DMS53 (cell line): Measurements from ENCODE around the gene LINS1.

Source experiments
- DNase-seq: peaks from one replicate; lab custom pipeline; 2025; lab: John Stamatoyannopoulos, UW

The LINS1 gene

DNA sequence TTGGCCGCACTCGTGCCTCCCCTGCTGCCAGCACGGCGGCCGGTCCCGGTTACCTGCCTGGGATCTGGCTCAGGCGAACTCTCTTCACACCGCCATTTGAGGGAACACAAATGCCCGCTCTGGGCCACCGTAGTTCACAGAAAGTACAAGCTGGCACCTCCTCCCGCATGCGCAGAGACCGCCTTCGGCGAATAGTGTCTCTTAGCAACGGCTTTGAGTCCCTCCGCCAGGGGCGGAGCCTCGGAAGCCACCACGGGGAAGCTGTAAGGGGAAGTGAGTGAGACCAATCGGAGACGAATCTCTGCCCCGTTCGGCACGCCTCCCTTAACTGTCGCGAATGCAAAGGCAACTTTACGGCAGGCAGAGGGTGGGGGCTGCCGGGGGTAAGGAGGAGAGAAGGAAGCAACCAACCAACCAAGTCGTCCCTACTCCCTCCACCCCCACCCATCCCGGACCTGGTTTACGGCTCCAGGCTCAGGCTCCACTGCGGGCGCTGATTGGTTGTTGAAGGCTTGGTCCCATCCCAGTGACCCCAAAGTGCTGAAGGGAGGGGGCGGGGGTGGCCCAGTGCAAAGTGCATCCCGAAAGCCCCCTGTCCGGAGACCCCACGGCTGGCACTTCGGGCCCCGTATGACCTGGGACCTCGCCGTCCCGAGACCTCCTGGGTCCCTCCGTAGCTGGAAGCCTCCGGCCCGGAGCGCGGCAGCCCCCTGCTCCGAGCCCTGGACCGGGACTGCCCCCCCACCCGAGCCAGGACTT lies at the start of gene LINS1, which contains the start of gene ASB7:
LINS1 (minus strand) TSS at position 121 of the 759 bp plus-strand sequence. CDS start 21,342 bp downstream, outside the sequence.
ASB7 (plus strand) TSS at position 526 of the 759 bp plus-strand sequence. CDS start 9,628 bp downstream, outside the sequence.
- peak; percentile 99 for DNase-seq

DNA sequence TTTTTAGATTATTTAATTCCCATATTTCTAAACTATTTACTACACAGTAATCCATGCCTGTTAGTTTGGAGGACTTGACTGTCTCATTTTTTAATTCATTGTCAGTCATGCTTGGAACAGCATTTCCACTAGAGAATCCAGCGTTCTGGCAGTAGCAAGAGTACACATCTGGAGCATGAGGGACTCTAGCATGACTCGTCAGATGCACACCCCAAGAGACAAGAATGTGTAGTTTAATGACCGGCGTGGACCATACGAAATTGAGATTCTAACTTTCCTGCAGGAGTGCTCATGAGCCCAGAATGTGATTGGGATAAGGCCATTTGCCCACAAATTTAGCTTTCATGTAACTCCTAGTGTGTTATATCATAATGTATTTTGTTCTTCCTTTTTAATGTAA lies 49.3 kb upstream of the LINS1 start:
- no peak for DNase-seq

- peak; percentile 21 for DNase-seq
These were observed 48.7 kb upstream of the LINS1 start for GRCh38 chr15:100650685-100651084.

DNA sequence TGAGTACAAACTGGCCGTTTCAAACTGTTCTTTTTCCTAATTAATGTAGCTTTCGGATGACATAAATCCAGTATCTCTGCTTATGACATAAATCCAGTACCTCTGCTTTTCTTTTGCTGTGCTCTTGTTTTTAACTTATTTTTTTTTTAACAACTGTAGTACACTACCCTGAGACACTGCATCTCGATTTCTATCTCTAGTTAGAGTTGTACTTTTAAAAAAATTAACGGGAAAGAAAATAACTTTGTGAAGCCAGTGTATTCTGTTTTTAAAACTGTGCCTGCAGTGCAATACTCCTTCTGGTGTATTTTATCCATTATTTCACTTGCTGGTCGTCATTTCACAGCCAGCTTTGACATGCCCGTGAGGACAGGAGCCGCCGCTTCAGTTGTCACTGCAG lies 47.0 kb upstream of the LINS1 start:
- no peak for DNase-seq

DNA sequence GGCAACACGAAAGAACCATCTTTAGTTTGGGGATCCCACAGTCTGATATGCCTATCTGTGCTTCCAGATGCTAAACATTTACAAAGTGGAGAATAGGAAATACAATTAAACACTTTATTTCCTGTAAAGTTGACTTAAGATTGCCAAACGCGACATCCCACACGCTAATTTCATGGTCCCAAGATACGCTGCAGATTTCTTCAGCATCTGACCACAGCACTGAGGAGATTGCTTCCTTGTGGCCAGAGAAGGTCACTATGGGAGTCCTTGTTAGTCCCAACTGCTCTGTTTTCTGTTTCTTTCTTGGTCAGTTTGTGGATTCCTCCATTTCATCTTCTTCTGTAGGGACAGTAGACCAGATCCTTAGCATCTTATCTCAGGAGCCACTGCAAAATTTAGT lies 43.7 kb upstream of the LINS1 start:
- DNase-seq = no peak

DNA sequence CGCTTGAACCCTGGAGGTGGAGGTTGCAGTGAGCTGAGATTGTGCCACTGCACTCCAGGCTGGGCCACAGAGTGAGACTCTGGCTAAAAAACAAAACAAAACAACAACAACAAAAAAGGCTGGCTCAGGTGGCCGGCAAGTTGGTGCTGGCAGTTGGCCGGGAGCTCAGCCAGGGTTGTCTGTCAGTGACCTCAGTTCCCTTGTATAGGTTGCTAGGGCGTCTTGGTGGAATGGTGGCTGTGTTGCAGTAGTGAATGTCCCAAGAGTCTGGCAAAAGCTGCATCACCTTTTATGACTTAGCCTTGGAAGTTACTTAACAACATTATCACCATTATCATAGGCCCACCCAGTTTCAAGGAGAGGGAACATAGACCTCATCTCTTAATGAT lies 41.0 kb upstream of the LINS1 start:
- DNase-seq = no peak

DNA sequence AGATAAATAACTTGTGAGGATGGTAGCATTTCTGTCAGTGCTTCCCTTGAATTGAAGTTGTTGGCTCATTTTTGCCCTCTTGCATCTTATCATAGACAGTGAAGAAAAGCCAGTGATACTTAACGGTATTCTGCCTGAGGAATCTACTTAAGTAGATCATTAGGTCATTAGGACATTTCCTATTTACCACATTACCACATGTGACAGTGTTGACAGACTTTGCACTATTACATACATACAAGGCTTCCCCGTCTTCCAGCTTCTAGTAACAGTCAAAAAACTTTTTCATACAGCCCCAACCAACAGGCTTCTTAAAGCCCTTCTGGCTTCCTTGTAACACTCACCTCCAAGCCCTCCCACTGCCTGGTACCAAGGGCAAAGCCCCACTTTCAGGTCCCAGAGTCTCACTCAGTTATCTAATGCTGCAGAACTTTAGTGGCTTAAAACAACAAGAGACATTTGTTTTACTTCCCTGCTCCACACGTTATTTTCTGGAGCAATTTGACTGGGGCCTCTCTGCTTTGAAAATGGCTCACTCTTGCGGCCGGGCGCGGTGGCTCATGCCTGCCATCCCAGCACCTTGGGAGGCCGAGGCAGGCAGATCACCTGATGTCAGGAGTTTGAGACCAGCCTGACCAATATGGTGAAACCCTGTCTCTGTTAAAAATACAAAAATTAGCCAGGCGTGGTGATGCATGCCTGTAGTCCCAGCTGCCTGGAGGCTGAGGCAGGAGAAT lies 40.4 kb upstream of the LINS1 start:
- DNase-seq = no peak

- no peak for DNase-seq
These were observed 36.3 kb upstream of the LINS1 start for GRCh38 chr15:100638177-100638730.

GRCh38 chr15:100635406-100636071 lies 33.6 kb upstream of the LINS1 start:
- DNase-seq = no peak

DNA sequence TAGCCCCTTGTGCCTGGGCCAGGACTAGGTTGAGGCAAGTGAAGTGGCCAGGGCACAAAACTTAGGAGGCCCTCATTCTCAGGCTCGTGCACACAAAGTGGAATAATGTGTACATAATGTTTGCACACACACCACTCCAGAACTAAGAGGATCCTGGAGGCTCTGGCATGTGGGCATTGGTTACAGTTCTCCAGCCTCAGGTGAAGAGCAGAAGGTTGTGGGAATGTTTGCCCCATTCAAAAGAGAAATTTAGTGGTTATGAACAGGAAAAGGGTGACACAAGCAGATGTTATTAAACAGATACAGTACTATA lies 31.7 kb upstream of the LINS1 start:
- DNase-seq = peak; percentile 50

DNA sequence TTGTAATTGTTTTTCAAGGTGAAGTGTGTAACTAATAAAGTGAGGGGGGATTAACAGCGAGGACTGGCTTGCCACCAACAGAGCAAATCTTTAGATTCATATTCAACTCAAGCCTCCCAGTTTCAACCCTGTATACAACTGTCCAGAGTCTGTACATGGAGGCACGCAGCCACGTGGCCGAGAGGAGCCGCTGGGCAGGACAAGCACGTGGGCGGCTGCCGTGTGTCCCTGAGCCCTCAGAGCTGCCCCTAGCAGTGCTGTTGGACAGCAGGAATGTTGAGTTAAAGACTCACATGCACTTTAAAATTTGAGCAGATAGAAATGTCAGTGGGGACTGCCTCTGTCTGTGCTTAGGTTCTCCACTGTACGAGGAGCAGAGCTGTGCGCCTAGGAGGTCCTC lies 29.8 kb upstream of the LINS1 start:
- DNase-seq = no peak

- no peak for DNase-seq
These were observed 26.8 kb upstream of the LINS1 start for GRCh38 chr15:100628746-100629145.

DNA sequence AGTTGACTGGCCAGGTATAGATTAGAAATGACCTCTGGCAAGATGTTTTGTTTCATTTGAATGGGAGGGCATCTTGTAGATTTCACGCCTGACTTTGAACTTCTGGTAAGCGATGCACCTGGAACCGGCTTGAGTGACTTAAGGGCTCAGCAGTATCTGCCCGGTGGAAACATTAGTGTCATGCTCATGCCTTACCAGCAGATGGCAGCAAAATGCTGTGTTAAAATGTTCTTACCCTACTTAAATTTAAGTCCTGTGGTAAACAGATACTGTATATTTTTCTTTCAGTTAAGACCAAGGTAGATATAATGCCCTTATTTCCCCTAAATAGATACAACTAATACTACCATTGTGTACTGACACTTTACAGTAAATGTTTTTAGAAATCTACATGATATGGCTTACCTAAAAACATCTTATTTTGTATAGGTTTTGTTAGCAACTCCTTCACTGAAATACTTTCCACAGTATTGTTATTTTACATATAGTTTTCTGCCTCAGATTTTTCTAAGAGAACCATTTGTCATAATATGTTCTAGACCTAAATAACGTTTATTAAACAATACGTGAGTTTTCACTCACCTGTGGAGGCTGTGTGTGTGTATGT lies 25.9 kb upstream of the LINS1 start:
- DNase-seq = peak; percentile 74

DNA sequence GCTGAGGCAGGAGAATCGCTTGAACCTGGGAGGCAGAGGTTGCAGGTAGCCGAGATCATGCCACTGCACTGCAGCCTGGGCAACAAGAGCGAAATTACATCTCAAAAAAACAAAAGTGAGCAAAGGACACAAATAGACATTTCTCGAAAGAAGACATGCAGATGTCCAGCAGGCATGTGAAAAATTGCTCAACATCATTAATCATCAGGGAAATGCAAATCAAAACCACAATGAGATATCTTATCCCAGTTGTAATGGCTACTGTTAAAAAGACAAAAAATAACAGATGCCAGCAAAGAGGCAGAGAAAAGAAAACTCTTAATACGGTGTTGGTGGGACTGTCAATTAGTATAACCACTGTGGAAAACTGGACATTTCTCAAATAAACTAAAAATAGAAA lies 21.3 kb upstream of the LINS1 start:
- DNase-seq = no peak

DNA sequence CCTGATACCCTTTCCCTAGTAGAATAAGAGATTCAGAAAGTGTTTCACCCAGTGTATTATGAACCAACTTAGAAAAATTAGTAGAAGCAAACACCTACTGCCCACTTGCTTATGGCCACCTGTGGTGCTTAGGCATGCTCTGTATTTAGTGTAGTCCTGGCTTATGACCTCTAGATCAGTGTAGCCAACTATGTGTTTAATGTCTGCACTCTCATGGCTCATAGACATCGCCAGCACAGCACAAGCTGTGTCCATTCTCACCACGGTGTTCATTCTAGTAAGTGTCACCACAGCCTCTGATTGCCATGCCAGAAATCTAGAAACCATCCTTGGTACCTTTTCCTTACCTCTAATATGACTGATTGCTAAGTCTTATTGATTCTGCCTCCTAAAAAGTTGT lies 14.7 kb upstream of the LINS1 start:
- no peak for DNase-seq

DNA sequence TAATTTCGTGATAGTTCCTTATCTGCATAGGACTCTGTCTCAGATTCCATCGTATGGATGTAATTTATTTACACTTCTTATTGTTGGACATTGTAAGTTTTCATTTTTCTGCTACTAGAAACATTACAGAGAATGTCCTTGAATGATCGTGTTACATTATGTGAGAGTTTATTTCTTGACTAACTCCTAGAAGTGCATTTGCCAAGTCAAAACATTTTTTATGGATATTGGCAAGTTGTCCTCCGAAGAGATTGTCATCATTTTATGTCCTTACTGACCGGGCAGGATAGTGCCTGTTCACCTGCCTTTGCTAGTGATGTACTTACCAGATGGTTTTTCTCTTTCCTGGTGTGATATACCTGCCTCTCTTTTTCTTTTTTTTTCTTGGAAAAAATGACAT lies 13.8 kb upstream of the LINS1 start:
- no peak for DNase-seq

- no peak for DNase-seq
These were observed 12.9 kb upstream of the LINS1 start for GRCh38 chr15:100614918-100615317.

DNA sequence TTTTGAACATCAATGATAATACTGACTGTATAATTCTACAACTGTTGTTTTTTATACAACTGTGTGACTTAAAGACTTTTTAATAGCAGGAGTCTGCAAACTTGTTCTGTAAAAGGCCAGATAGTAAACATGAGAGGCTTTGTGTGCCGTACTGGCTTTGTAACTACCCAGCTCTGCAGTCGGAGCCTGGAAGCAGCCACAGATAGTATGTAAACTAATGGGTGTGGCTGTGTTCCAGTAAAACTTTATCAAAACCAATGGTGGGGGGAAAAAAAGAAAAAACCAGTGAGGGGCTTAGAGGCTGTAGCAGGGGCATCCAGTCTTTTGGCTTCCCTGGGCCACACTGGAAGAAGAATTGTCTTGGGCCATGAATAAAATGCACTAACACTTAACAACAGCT lies 12.4 kb upstream of the LINS1 start:
- no peak for DNase-seq

DNA sequence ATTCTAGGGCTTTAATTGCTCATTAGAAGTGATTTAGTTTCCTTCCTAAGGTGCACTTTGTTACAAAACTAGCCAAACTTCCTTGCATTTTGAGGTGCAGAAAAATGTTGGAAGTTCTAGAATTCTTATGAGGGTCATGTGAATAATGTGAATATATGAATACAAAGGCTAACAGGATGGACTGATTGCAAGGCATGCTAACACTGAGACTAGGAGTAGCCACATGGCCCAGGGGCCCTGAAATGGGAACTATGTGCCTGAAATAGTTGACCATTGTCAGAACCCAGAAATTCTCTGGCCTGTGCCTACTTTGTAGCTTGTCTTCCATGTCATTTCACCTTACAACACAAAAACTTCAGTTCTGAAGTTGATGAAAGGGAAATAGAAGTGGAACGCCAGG lies 11.2 kb upstream of the LINS1 start:
- DNase-seq = no peak

GRCh38 chr15:100612539-100612938 lies 10.6 kb upstream of the LINS1 start:
- no peak for DNase-seq

GRCh38 chr15:100602823-100603393 lies 924 bp upstream of the LINS1 start:
- DNase-seq = peak; percentile 65

DNA sequence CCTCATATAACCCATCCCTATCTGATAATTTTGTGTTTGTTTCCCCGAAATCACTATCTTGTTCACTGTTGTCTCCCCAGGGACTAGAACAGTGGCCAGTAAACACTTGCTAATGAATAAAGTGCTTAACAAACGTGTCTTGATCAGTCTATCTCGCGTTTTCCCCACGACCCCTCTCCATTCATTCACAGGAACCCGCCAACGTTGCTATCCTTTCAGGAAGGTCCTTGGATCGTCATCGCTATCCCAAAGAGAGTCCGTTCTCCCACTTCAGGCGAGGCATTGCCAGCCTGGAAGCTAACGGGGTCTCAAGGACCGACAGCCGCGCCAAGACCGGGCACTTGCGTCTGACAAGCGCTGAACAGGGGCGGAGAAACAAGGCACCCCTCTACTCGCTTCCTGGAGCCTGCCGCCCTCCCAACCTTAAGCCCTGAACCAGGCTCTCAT lies 344 bp downstream of the LINS1 start:
- no peak for DNase-seq
